ENCODE measurements around the gene B4GALT7.
"Not testable (repeated sequence)": the region's sequence is repeated elsewhere in the genome, so short reads cannot be mapped to it uniquely, and the experiment has no call there.

Gene B4GALT7

DNA sequence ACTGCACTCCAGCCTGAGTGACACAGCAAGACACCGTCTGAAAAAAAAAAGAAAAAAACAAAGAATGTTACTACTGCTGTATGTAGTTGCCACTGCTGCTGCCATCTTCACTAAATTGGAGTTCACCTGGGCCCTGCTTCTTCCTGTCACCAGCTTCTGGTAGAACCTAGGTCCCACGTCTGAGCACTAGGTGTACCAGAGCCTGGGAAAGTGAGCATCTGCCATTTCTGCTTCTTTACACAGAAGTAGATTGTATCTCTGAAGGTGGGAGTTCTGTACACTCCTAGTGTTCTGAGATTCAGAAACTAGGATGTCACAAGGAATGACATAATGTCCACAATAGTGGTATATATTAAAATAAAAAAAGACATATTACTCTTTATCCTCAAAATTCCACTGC is 51.3 kb downstream of the B4GALT7 start:
- H2AK5ac ChIP-seq (ENCODE audit: low read depth, low read length); H3K27ac ChIP-seq (replicated peaks; ENCODE audit: low read length); H3K27me3 ChIP-seq (ENCODE audit: control insufficient read depth in 3 of 3, insufficient read depth in 3 of 3, low read depth in 1 of 3, low read length in 3 of 3); H3K36me3 ChIP-seq (replicated peaks in 1 of 2; ENCODE audit: control insufficient read depth in 2 of 2, insufficient read depth in 2 of 2, low read length in 2 of 2); DNase-seq (ENCODE audit: low spot score); H2BK12ac ChIP-seq (ENCODE audit: low read length); H3K4me1 ChIP-seq (ENCODE audit: control insufficient read depth in 2 of 2, insufficient read depth in 1 of 2, low read depth in 1 of 2, low read length in 2 of 2); H2BK5ac ChIP-seq (ENCODE audit: low read length); H3K23ac ChIP-seq (ENCODE audit: low read depth, low read length, poor library complexity); H3K9ac ChIP-seq (ENCODE audit: low read depth, low read length, poor library complexity); H4K8ac ChIP-seq (ENCODE audit: low read depth, low read length); H3K14ac ChIP-seq (ENCODE audit: low read length); H3K79me1 ChIP-seq (ENCODE audit: low read depth, low read length); H3K18ac ChIP-seq (ENCODE audit: low read length); H4K91ac ChIP-seq (ENCODE audit: low read depth, low read length, poor library complexity); H2BK120ac ChIP-seq (ENCODE audit: low read depth, low read length); H3K4ac ChIP-seq (ENCODE audit: low read length); H3K9me3 ChIP-seq (replicated peaks in 1 of 2; ENCODE audit: control insufficient read depth in 2 of 2, insufficient read depth in 1 of 2, low read depth in 1 of 2, low read length in 2 of 2); H2BK15ac ChIP-seq (ENCODE audit: low read length); H3K4me3 ChIP-seq (ENCODE audit: low read length in 2 of 2); H2AFZ ChIP-seq (ENCODE audit: low read length); H3K4me2 ChIP-seq (ENCODE audit: insufficient read depth, low read length, poor library complexity, severe bottlenecking): not testable (repeated sequence)
- WGBS, 2 donors (ENCODE audit: extremely low coverage in 2 of 2, insufficient read length in 2 of 2, insufficient replicate concordance in 1 of 2): no CpG with 5 or more reads among the region's 2 CpGs

DNA sequence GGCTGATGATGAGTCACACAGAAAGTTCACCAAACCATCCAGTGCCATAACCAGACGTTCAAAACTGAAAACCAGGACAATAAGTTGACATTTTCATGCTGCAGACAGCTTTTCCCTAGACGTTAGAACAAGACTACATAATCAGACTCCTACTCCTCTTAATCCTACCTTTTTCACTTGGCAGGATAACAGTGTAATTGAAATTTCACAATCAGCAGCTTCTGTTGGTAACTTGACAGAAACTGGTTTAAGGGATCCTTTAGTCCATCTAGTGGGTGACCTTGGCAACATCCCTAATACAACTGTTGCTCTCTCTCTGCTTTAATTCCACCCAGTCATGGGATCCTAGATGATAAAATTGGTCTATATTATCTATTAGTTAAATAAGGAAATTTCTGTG is 57.9 kb downstream of the B4GALT7 start:
- H3K36me3 ChIP-seq (replicated peaks in 1 of 2; ENCODE audit: control insufficient read depth in 2 of 2, insufficient read depth in 2 of 2, low read length in 2 of 2); H2BK15ac ChIP-seq (ENCODE audit: low read length); H3K14ac ChIP-seq (ENCODE audit: low read length); H3K4me1 ChIP-seq (ENCODE audit: control insufficient read depth in 2 of 2, insufficient read depth in 1 of 2, low read depth in 1 of 2, low read length in 2 of 2); H2AK5ac ChIP-seq (ENCODE audit: low read depth, low read length); H2BK5ac ChIP-seq (ENCODE audit: low read length); H3K23ac ChIP-seq (ENCODE audit: low read depth, low read length, poor library complexity); H3K9ac ChIP-seq (ENCODE audit: low read depth, low read length, poor library complexity); H2AFZ ChIP-seq (ENCODE audit: low read length); H3K27ac ChIP-seq (replicated peaks; ENCODE audit: low read length); H3K4ac ChIP-seq (ENCODE audit: low read length); H3K27me3 ChIP-seq (ENCODE audit: control insufficient read depth in 3 of 3, insufficient read depth in 3 of 3, low read depth in 1 of 3, low read length in 3 of 3); H2BK120ac ChIP-seq (ENCODE audit: low read depth, low read length); H3K18ac ChIP-seq (ENCODE audit: low read length); H3K4me2 ChIP-seq (ENCODE audit: insufficient read depth, low read length, poor library complexity, severe bottlenecking); H4K91ac ChIP-seq (ENCODE audit: low read depth, low read length, poor library complexity); H3K9me3 ChIP-seq (replicated peaks in 1 of 2; ENCODE audit: control insufficient read depth in 2 of 2, insufficient read depth in 1 of 2, low read depth in 1 of 2, low read length in 2 of 2); H2BK12ac ChIP-seq (ENCODE audit: low read length); DNase-seq (ENCODE audit: low spot score); H3K79me1 ChIP-seq (ENCODE audit: low read depth, low read length); H3K4me3 ChIP-seq (ENCODE audit: low read length in 2 of 2); H4K8ac ChIP-seq (ENCODE audit: low read depth, low read length): not testable (repeated sequence)
- no CpG with 5 or more reads among the region's 2 CpGs for WGBS, 2 donors (ENCODE audit: extremely low coverage in 2 of 2, insufficient read length in 2 of 2, insufficient replicate concordance in 1 of 2)

DNA sequence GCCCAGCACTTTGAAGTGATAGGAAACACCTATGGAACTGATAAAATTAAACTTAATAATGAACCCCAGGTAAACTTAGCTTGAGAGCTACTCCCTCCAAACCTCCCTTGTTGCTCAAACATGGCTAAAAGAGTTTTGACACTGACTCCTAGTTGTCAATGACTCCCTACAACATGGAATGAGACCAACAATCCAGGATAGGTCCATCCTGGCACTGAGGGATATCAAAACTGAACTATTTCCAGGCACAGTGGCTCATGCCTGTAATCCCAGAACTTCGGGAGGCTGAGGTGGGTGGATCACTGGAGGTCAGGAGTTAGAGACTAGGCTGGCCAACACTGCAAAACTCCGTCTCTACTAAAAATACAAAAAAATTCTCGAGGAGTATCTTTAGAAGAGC is 58.6 kb downstream of the B4GALT7 start:
- H3K14ac ChIP-seq (ENCODE audit: low read length); H3K4me1 ChIP-seq (ENCODE audit: control insufficient read depth in 2 of 2, insufficient read depth in 1 of 2, low read depth in 1 of 2, low read length in 2 of 2); DNase-seq (ENCODE audit: low spot score); H3K27ac ChIP-seq (replicated peaks; ENCODE audit: low read length); H2BK12ac ChIP-seq (ENCODE audit: low read length); H2AFZ ChIP-seq (ENCODE audit: low read length); H4K8ac ChIP-seq (ENCODE audit: low read depth, low read length); H4K91ac ChIP-seq (ENCODE audit: low read depth, low read length, poor library complexity); H3K4me3 ChIP-seq (ENCODE audit: low read length in 2 of 2); H3K36me3 ChIP-seq (replicated peaks in 1 of 2; ENCODE audit: control insufficient read depth in 2 of 2, insufficient read depth in 2 of 2, low read length in 2 of 2); H2AK5ac ChIP-seq (ENCODE audit: low read depth, low read length); H3K9ac ChIP-seq (ENCODE audit: low read depth, low read length, poor library complexity); H3K79me1 ChIP-seq (ENCODE audit: low read depth, low read length); H3K9me3 ChIP-seq (replicated peaks in 1 of 2; ENCODE audit: control insufficient read depth in 2 of 2, insufficient read depth in 1 of 2, low read depth in 1 of 2, low read length in 2 of 2); H2BK15ac ChIP-seq (ENCODE audit: low read length); H3K4ac ChIP-seq (ENCODE audit: low read length); H2BK120ac ChIP-seq (ENCODE audit: low read depth, low read length); H2BK5ac ChIP-seq (ENCODE audit: low read length); H3K4me2 ChIP-seq (ENCODE audit: insufficient read depth, low read length, poor library complexity, severe bottlenecking); H3K18ac ChIP-seq (ENCODE audit: low read length); H3K27me3 ChIP-seq (ENCODE audit: control insufficient read depth in 3 of 3, insufficient read depth in 3 of 3, low read depth in 1 of 3, low read length in 3 of 3); H3K23ac ChIP-seq (ENCODE audit: low read depth, low read length, poor library complexity): not testable (repeated sequence)
- WGBS, 2 donors (ENCODE audit: extremely low coverage in 2 of 2, insufficient read length in 2 of 2, insufficient replicate concordance in 1 of 2): no CpG with 5 or more reads among the region's 3 CpGs

Data from neuronal stem cell (in vitro differentiated cells).